Measurements from ENCODE around the gene PDC. TPM values are rescaled to one million over a fixed set of nuclear protein-coding genes. Genes with fewer than 3 reads are reported as not detected.

PDC gene
- polyA plus RNA-seq, 1 experiment: not detected

DNA sequence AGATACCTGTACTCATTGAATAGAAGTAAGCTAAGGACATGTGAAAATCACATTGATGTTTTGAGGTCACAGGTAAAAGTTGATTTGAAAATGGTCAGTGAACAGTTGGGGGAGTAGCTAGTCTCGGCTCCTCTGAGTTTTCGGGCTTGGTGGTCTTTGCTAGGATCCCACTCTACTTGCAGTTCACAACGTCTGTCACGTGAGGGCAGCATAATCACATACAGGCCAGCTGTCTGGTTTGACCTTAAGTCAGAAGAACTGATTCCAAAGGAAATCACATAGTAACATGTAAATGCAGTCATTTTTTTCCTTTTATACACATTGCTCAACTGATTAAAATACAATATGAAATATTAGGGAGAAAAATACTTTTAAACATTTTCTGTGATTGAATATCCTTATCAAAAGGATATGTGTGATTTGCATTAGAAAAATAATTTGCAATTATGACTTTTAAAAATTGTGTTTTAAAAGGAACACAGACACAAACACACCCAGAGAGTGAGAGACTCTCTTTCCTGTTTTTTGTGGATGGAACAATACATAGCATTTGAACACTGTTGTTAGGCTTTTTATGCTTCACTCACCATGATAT lies 21.8 kb upstream of the PDC start:
- POLR2A ChIA-PET: no interaction called here

GRCh38 chr1:186481303-186481888 lies 20.5 kb upstream of the PDC start:
- H3K27me3 ChIP-seq (ENCODE audit: control insufficient read depth, insufficient read depth, low read length): no peaks in the 10 kb centered on the region

More for the DNA sequence above, 21.8 kb upstream of the PDC start:
- no peak overlapping the region for H3K4me3 ChIP-seq (ENCODE audit: low read depth, low read length)
- no peak for DNase-seq (ENCODE audit: low read depth)
- TF ChIP-seq, protein P1, sequence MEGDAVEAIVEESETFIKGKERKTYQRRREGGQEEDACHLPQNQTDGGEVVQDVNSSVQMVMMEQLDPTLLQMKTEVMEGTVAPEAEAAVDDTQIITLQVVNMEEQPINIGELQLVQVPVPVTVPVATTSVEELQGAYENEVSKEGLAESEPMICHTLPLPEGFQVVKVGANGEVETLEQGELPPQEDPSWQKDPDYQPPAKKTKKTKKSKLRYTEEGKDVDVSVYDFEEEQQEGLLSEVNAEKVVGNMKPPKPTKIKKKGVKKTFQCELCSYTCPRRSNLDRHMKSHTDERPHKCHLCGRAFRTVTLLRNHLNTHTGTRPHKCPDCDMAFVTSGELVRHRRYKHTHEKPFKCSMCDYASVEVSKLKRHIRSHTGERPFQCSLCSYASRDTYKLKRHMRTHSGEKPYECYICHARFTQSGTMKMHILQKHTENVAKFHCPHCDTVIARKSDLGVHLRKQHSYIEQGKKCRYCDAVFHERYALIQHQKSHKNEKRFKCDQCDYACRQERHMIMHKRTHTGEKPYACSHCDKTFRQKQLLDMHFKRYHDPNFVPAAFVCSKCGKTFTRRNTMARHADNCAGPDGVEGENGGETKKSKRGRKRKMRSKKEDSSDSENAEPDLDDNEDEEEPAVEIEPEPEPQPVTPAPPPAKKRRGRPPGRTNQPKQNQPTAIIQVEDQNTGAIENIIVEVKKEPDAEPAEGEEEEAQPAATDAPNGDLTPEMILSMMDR (IDR thresholded peaks at IDR 0.05; ENCODE audit: insufficient read depth, low read depth, low read length): peak; percentile 95
- CTCF ChIA-PET: interaction anchor here (0.6 to 1.7 kb wide), 23 partner anchors 9 to 507 kb away, joined by 3 to 15 read pairs (median 3); partner anchors contain the start of gene PTGS2
- H3K36me3 ChIP-seq (ENCODE audit: control insufficient read depth, insufficient read depth, low read length): no peaks in the 10 kb centered on the region
- no peaks in the 10 kb centered on the region for H3K27me3 ChIP-seq (ENCODE audit: control insufficient read depth, insufficient read depth, low read length)

GRCh38 chr1:186479162-186479561 lies 18.2 kb upstream of the PDC start:
- DNase-seq (ENCODE audit: low read depth): no peak
- Histone ChIP-seq H3K36me3 (ENCODE audit: control insufficient read depth, insufficient read depth, low read length) (no peaks in the 10 kb centered on the region), H3K27me3 (ENCODE audit: control insufficient read depth, insufficient read depth, low read length) (no peaks in the 10 kb centered on the region), H3K4me3 (ENCODE audit: low read depth, low read length) (no peak overlapping the region)
- CTCF ChIA-PET: interaction anchor here (0.5 to 1.7 kb wide), 4 partner anchors 202 to 507 kb away, joined by 3 to 8 read pairs (median 4); partner anchors contain the start of gene PTGS2
- TF ChIP-seq, protein P1 (IDR thresholded peaks at IDR 0.05; ENCODE audit: insufficient read depth, low read depth, low read length): no peak
- POLR2A ChIA-PET: no interaction called here

More at GRCh38 chr1:186481303-186481888, 20.5 kb upstream of the PDC start:
- TF ChIP-seq, protein P1 (IDR thresholded peaks at IDR 0.05; ENCODE audit: insufficient read depth, low read depth, low read length): no peak
- no peak overlapping the region for H3K4me3 ChIP-seq (ENCODE audit: low read depth, low read length)
- POLR2A ChIA-PET: no interaction called here
- CTCF ChIA-PET: interaction anchor here (1.2 to 1.7 kb wide), 2 partner anchors 27 to 199 kb away, joined by 3 to 11 read pairs; partner anchors contain the start of gene PTGS2
- H3K36me3 ChIP-seq (ENCODE audit: control insufficient read depth, insufficient read depth, low read length): no peaks in the 10 kb centered on the region
- DNase-seq (ENCODE audit: low read depth): no peak

- TF ChIP-seq, protein P1 (IDR thresholded peaks at IDR 0.05; ENCODE audit: insufficient read depth, low read depth, low read length): no peak
- no peak for DNase-seq (ENCODE audit: low read depth)
- no peaks in the 10 kb centered on the region for H3K36me3 ChIP-seq (ENCODE audit: control insufficient read depth, insufficient read depth, low read length)
- H3K27me3 ChIP-seq (ENCODE audit: control insufficient read depth, insufficient read depth, low read length): no peaks in the 10 kb centered on the region
- CTCF ChIA-PET: interaction anchor here (0.7 to 2.8 kb wide), 2 partner anchors 167 to 207 kb away, joined by 4 to 10 read pairs; no protein-coding TSS in a partner anchor
- POLR2A ChIA-PET: no interaction called here
- H3K4me3 ChIP-seq (ENCODE audit: low read depth, low read length): no peak overlapping the region
Observed at GRCh38 chr1:186476264-186477040, 15.5 kb upstream of the PDC start.

- H3K27me3 ChIP-seq (ENCODE audit: control insufficient read depth, insufficient read depth, low read length): no peaks in the 10 kb centered on the region
- CTCF ChIA-PET: no interaction called here
- POLR2A ChIA-PET: no interaction called here
- DNase-seq (ENCODE audit: low read depth): no peak
- no peak overlapping the region for H3K4me3 ChIP-seq (ENCODE audit: low read depth, low read length)
- no peaks in the 10 kb centered on the region for H3K36me3 ChIP-seq (ENCODE audit: control insufficient read depth, insufficient read depth, low read length)
- TF ChIP-seq, protein P1 (IDR thresholded peaks at IDR 0.05; ENCODE audit: insufficient read depth, low read depth, low read length): no peak
Observed at GRCh38 chr1:186474208-186474607, 13.3 kb upstream of the PDC start.

All from BJ (cell line).